Mesendoderm (in vitro differentiated cells): ENCODE data around the gene CALM3.
A peak's percentile ranks its signal among the peaks of the same experiment; 100 is the strongest.
"Not testable (repeated sequence)": the region's sequence is repeated elsewhere in the genome, so short reads cannot be mapped to it uniquely, and the experiment has no call there.

Experiments used
- DNase-seq: peaks from one replicate; pipeline ENCODE4 v3.0.0; 2013
- H2AK5ac ChIP-seq: 2 replicates; pipeline ENCODE4 v1.6.1; 2013; ENCODE audit warnings: low read length, inconsistent platforms
- H2BK120ac ChIP-seq: 2 replicates; pipeline ENCODE4 v1.6.1; 2013; ENCODE audit warnings: low read depth, mild to moderate bottlenecking, low read length, moderate library complexity, mixed read lengths
- H2BK15ac ChIP-seq: replicated peaks from 2 replicates; pipeline ENCODE4 v1.6.1; 2013; ENCODE audit warnings: low read depth, mild to moderate bottlenecking, moderate library complexity
- H2BK5ac ChIP-seq: 2 replicates; pipeline ENCODE4 v1.6.1; 2013; ENCODE audit warnings: low read length, inconsistent platforms
- H3K18ac ChIP-seq: 2 replicates; pipeline ENCODE4 v1.6.1; 2013; ENCODE audit warnings: mild to moderate bottlenecking, low read length, mixed read lengths
- H3K23ac ChIP-seq: one replicate; pipeline ENCODE4 v1.6.1; 2013; ENCODE audit warnings: low read length
- H3K27ac ChIP-seq: 2 replicates; pipeline ENCODE4 v1.5.1; 2013; ENCODE audit warnings: low read depth, mild to moderate bottlenecking, inconsistent platforms, low read length, moderate library complexity
- H3K27me3 ChIP-seq: 2 replicates; pipeline ENCODE4 v1.6.1; 2013; ENCODE audit warnings: low read length, control low read depth, mild to moderate bottlenecking, inconsistent platforms; ENCODE audit not compliant: insufficient read depth, poor library complexity
- H3K36me3 ChIP-seq: 2 replicates; pipeline ENCODE4 v1.6.1; 2013; ENCODE audit warnings: low read length, inconsistent platforms; ENCODE audit not compliant: control insufficient read depth, insufficient read depth
- H3K4ac ChIP-seq: one replicate; pipeline ENCODE4 v1.6.1; 2013; ENCODE audit warnings: low read depth, mild to moderate bottlenecking, low read length, moderate library complexity
- H3K4me1 ChIP-seq: 2 replicates; pipeline ENCODE4 v1.6.1; 2013; ENCODE audit warnings: low read depth, low read length, inconsistent platforms; ENCODE audit not compliant: control insufficient read depth
- H3K4me2 ChIP-seq: 2 replicates; pipeline ENCODE4 v1.6.1; 2013; ENCODE audit warnings: low read length
- H3K4me3 ChIP-seq: 2 replicates; pipeline ENCODE4 v1.5.1; 2013; ENCODE audit warnings: mild to moderate bottlenecking, low read length
- H3K56ac ChIP-seq: one replicate; pipeline ENCODE4 v1.6.1; 2013; ENCODE audit warnings: low read length
- H3K79me1 ChIP-seq: 2 replicates; pipeline ENCODE4 v1.6.1; 2013; ENCODE audit warnings: low read length, inconsistent platforms
- H3K79me2 ChIP-seq: 2 replicates; pipeline ENCODE4 v1.6.1; 2013; ENCODE audit warnings: mild to moderate bottlenecking, low read length; ENCODE audit not compliant: control insufficient read depth, insufficient read depth
- H3K9ac ChIP-seq: 2 replicates; pipeline ENCODE4 v1.6.1; 2013; ENCODE audit warnings: low read length, inconsistent platforms
- H4K5ac ChIP-seq: one replicate; pipeline ENCODE4 v1.6.1; 2013; ENCODE audit warnings: low read length
- H4K8ac ChIP-seq: one replicate; pipeline ENCODE4 v1.6.1; 2013; ENCODE audit warnings: low read depth, mild to moderate bottlenecking, control low read depth, low read length, moderate library complexity
- WGBS: extraction: QIAGEN DNeasy Blood & Tissue Kit; methylation state at CpG from one replicate; pipeline ENCODE4 v1.1.7; 2013; ENCODE audit warnings: low lambda C conversion rate, missing lambda C conversion rate; ENCODE audit not compliant: insufficient coverage; ENCODE audit errors: extremely low coverage; 5-methylcytosine and 5-hydroxymethylcytosine counted together

CALM3 gene

GRCh38 chr19:46623915-46624502 lies 22.9 kb downstream of the CALM3 start:
- Histone ChIP-seq H3K79me2 (no peaks in the 10 kb centered on the region), H4K5ac (no peak overlapping the region), H3K18ac (no peak overlapping the region), H2AK5ac (no peak overlapping the region), H3K36me3 (no peaks in the 10 kb centered on the region), H2BK5ac (no peak overlapping the region), H3K4me1 (peaks cover 2% of the 10 kb centered on the region), H4K8ac (no peak overlapping the region), H3K27ac (no peak overlapping the region), H3K4ac (no peak overlapping the region), H2BK15ac (no peak overlapping the region), H3K56ac (no peak overlapping the region), H2BK120ac (no peak overlapping the region), H3K4me2 (no peak overlapping the region), H3K9ac (no peak overlapping the region), H3K79me1 (no peaks in the 10 kb centered on the region), H3K27me3 (no peaks in the 10 kb centered on the region), H3K4me3 (no peak overlapping the region), H3K23ac (no peak overlapping the region)
- WGBS, result no CpG with 5 or more reads among the region's 35 CpGs
- no peak for DNase-seq

- H2BK120ac ChIP-seq, result no peak within 1 kb of the TSS
- H3K27ac ChIP-seq, result no peak within 1 kb of the TSS
- H3K36me3 ChIP-seq, result no peaks in the 10 kb centered on the region
- H3K79me1 ChIP-seq, result no peaks in the 10 kb centered on the region
- no peak within 1 kb of the TSS for H2AK5ac ChIP-seq
- H2BK5ac ChIP-seq, result no peak within 1 kb of the TSS
- peak; percentile 58 for DNase-seq
- H3K4me3 ChIP-seq, result no peak within 1 kb of the TSS
- peak within 1 kb of the TSS; percentile 89 for H3K23ac ChIP-seq
- no peak within 1 kb of the TSS for H4K8ac ChIP-seq
- no peak within 1 kb of the TSS for H4K5ac ChIP-seq
- no peak within 1 kb of the TSS for H3K4ac ChIP-seq
- no peaks in the 10 kb centered on the region for H3K79me2 ChIP-seq
- peak within 1 kb of the TSS; percentile 15 for H3K56ac ChIP-seq
- no peak within 1 kb of the TSS for H2BK15ac ChIP-seq
- H3K4me1 ChIP-seq, result peaks cover 2% of the 10 kb centered on the region
- H3K18ac ChIP-seq, result no peak within 1 kb of the TSS
- H3K9ac ChIP-seq, result no peak within 1 kb of the TSS
- no peaks in the 10 kb centered on the region for H3K27me3 ChIP-seq
- WGBS, result no CpG with 5 or more reads among the region's 13 CpGs
- H3K4me2 ChIP-seq, result no peak within 1 kb of the TSS
Measured at GRCh38 chr19:46624958-46625661, 24.0 kb downstream of the CALM3 start, which contains the start of gene PTGIR. Gene PTGIR (minus strand): TSS chr19:46625089. CDS start chr19:46624225, 864 bp downstream.

GRCh38 chr19:46625731-46626130 lies 24.6 kb downstream of the CALM3 start:
- no peak overlapping the region for H3K4me3 ChIP-seq
- H4K5ac ChIP-seq, result no peak overlapping the region
- no peak overlapping the region for H3K9ac ChIP-seq
- H2BK5ac ChIP-seq, result no peak overlapping the region
- peaks cover 2% of the 10 kb centered on the region for H3K4me1 ChIP-seq
- no peak overlapping the region for H2BK120ac ChIP-seq
- no peak overlapping the region for H3K56ac ChIP-seq
- no peak overlapping the region for H3K4ac ChIP-seq
- DNase-seq, result no peak
- no peaks in the 10 kb centered on the region for H3K27me3 ChIP-seq
- H3K23ac ChIP-seq, result no peak overlapping the region
- H3K36me3 ChIP-seq, result no peaks in the 10 kb centered on the region
- no peak overlapping the region for H2BK15ac ChIP-seq
- no peaks in the 10 kb centered on the region for H3K79me1 ChIP-seq
- no CpG with 5 or more reads among the region's 12 CpGs for WGBS
- no peak overlapping the region for H2AK5ac ChIP-seq
- no peak overlapping the region for H3K27ac ChIP-seq
- no peaks in the 10 kb centered on the region for H3K79me2 ChIP-seq
- no peak overlapping the region for H3K4me2 ChIP-seq
- no peak overlapping the region for H4K8ac ChIP-seq
- no peak overlapping the region for H3K18ac ChIP-seq

- H3K27ac ChIP-seq, result no peak overlapping the region
- no peak overlapping the region for H4K5ac ChIP-seq
- no peaks in the 10 kb centered on the region for H3K79me1 ChIP-seq
- H2BK15ac ChIP-seq, result no peak overlapping the region
- no peak overlapping the region for H2BK120ac ChIP-seq
- H3K9ac ChIP-seq, result no peak overlapping the region
- H3K56ac ChIP-seq, result no peak overlapping the region
- no peak overlapping the region for H3K4me3 ChIP-seq
- peaks cover 7% of the 10 kb centered on the region for H3K4me1 ChIP-seq
- H2AK5ac ChIP-seq, result no peak overlapping the region
- no peak overlapping the region for H3K18ac ChIP-seq
- H3K79me2 ChIP-seq, result no peaks in the 10 kb centered on the region
- H3K4ac ChIP-seq, result no peak overlapping the region
- no CpG with 5 or more reads among the region's 14 CpGs for WGBS
- no peaks in the 10 kb centered on the region for H3K27me3 ChIP-seq
- no peak overlapping the region for H3K23ac ChIP-seq
- H3K36me3 ChIP-seq, result no peaks in the 10 kb centered on the region
- H4K8ac ChIP-seq, result no peak overlapping the region
- no peak overlapping the region for H2BK5ac ChIP-seq
- no peak overlapping the region for H3K4me2 ChIP-seq
- no peak for DNase-seq
Measured at GRCh38 chr19:46626446-46626845, 25.3 kb downstream of the CALM3 start.

- H3K56ac ChIP-seq, H3K79me1 ChIP-seq, H4K5ac ChIP-seq, H3K4me3 ChIP-seq, H3K23ac ChIP-seq, H3K79me2 ChIP-seq, H2BK15ac ChIP-seq, H2BK120ac ChIP-seq, H4K8ac ChIP-seq, DNase-seq, H3K27ac ChIP-seq, H3K36me3 ChIP-seq, H3K9ac ChIP-seq, H3K4me1 ChIP-seq, H3K4ac ChIP-seq, H2BK5ac ChIP-seq, H2AK5ac ChIP-seq, H3K4me2 ChIP-seq, H3K27me3 ChIP-seq, H3K18ac ChIP-seq: not testable (repeated sequence)
- no CpG with 5 or more reads among the region's 7 CpGs for WGBS
Measured at GRCh38 chr19:46628970-46629369, 27.8 kb downstream of the CALM3 start.
